Dedifferentiated amniotic fluid mesenchymal stem cell (primary cell): Measurements from ENCODE around the gene CFH.
"Not testable (repeated sequence)": the region's sequence is repeated elsewhere in the genome, so short reads cannot be mapped to it uniquely, and the experiment has no call there.

Experiments
- DNase-seq: peaks from one replicate; pipeline ENCODE4 v3.0.0-alpha.2; 2016; ENCODE audit errors: extremely low spot score

The CFH gene

GRCh38 chr1:196667131-196667530, 15.3 kb downstream of the CFH start:
- DNase-seq, result no peak

- DNase-seq, result no peak
These were observed 17.2 kb downstream of the CFH start for GRCh38 chr1:196669051-196669450.

GRCh38 chr1:196669693-196670092, 17.9 kb downstream of the CFH start:
- DNase-seq, result no peak

GRCh38 chr1:196674908-196675307, 23.1 kb downstream of the CFH start:
- DNase-seq, result no peak

- DNase-seq, result no peak
These were observed 26.1 kb downstream of the CFH start for GRCh38 chr1:196677781-196678509.

- peak; percentile 63 for DNase-seq
These were observed 26.7 kb downstream of the CFH start for GRCh38 chr1:196678510-196678884.

GRCh38 chr1:196680107-196680506, 28.3 kb downstream of the CFH start:
- DNase-seq, result no peak

GRCh38 chr1:196684476-196684875, 32.6 kb downstream of the CFH start:
- no peak for DNase-seq

- no peak for DNase-seq
These were observed 33.7 kb downstream of the CFH start for GRCh38 chr1:196685506-196685905.

- DNase-seq, result no peak
These were observed 37.2 kb downstream of the CFH start for GRCh38 chr1:196689001-196689400.

- DNase-seq, result no peak
These were observed 38.7 kb downstream of the CFH start for GRCh38 chr1:196690582-196690981.

GRCh38 chr1:196698993-196699392, 47.1 kb downstream of the CFH start:
- no peak for DNase-seq

- DNase-seq, result no peak
These were observed 49.3 kb downstream of the CFH start for GRCh38 chr1:196701144-196701543.

GRCh38 chr1:196709892-196710291, 58.0 kb downstream of the CFH start:
- DNase-seq, result not testable (repeated sequence)

- no peak for DNase-seq
These were observed 66.0 kb downstream of the CFH start for GRCh38 chr1:196717868-196718267.

- no peak for DNase-seq
These were observed 71.7 kb downstream of the CFH start for GRCh38 chr1:196723325-196724185.

- DNase-seq, result no peak
These were observed 80.7 kb downstream of the CFH start for GRCh38 chr1:196732526-196732925.

GRCh38 chr1:196733091-196733970, 81.5 kb downstream of the CFH start:
- no peak for DNase-seq

- DNase-seq, result no peak
These were observed 82.2 kb downstream of the CFH start for GRCh38 chr1:196734006-196734405.

- no peak for DNase-seq
These were observed 82.6 kb downstream of the CFH start for GRCh38 chr1:196734460-196734859.

GRCh38 chr1:196738730-196739129, 86.9 kb downstream of the CFH start:
- DNase-seq, result no peak

GRCh38 chr1:196743244-196743643, 91.4 kb downstream of the CFH start:
- DNase-seq, result not testable (repeated sequence)
